ENCODE results near the gene PIP4K2A.

PIP4K2A gene

GRCh38 chr10:22491480-22491879 lies 222.9 kb downstream of the PIP4K2A start:
- H3K4me3 ChIP-seq (ENCODE audit: low read depth, low read length) = no peak overlapping the region

- no peak overlapping the region for H3K4me3 ChIP-seq (ENCODE audit: low read depth, low read length)
Measured at GRCh38 chr10:22489975-22490374, 224.4 kb downstream of the PIP4K2A start.

- no peak overlapping the region for H3K4me3 ChIP-seq (ENCODE audit: low read depth, low read length)
Measured at GRCh38 chr10:22489467-22489866, 224.9 kb downstream of the PIP4K2A start.

- H3K4me3 ChIP-seq (ENCODE audit: low read depth, low read length) = no peak overlapping the region
Measured at GRCh38 chr10:22486431-22486830, 227.9 kb downstream of the PIP4K2A start.

All from iPS-11a (cell line).